ENCODE measurements around the gene UNC5C.

DNA sequence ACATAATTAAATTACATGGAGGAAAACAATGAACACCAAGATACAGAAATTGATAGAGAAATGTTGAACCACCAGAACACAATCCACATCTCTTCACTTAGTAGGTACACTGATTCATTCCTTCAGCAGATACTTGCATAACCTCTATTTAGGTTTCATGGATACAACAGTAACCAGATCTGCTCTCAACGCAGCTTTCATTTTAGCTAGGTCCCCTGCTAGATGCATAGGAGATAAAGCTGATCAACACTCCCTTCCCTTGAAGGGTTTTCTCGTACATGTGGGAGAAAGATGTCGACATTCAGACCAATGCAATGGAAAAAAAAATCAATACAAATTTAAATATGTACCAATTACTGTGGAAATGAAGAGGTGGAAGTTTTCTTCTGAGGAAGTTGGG lies 37.3 kb downstream of the UNC5C start:
- TF ChIP-seq POLR2A (IDR thresholded peaks at IDR 0.05) (no peak), CTCF (IDR thresholded peaks at IDR 0.05) (no peak)

Data from uterus (tissue), 2 donors.